Thoracic aorta (tissue), 2 donors: ENCODE measurements around the gene RIBC2. TPM values are rescaled to one million over a fixed set of nuclear protein-coding genes. Genes with fewer than 3 reads are reported as not detected.

Source experiments
- ATAC-seq: fragments of 150-250 bp; one replicate; pipeline ENCODE4 v1.8.0; 2017; ENCODE audit warnings: low read depth; ENCODE audit not compliant: insufficient number of reproducible peaks, low FRiP score
- DNase-seq: peaks from one replicate; pipeline ENCODE4 v3.0.0-alpha.2; 2020; ENCODE audit warnings: low spot score
- H3K27ac ChIP-seq, 2 donors: fragments of 200-600 bp; sonication (generic); 1 replicate in 1 of 2; 2 replicates in 1 of 2; pipeline ENCODE4 v1.5.1; 2016; ENCODE audit warnings: mild to moderate bottlenecking in 2 of 2, moderate library complexity in 2 of 2
- H3K27me3 ChIP-seq: fragments of 200-600 bp; sonication (generic); replicated peaks from 2 replicates; pipeline ENCODE4 v1.6.0; 2016; ENCODE audit warnings: mild to moderate bottlenecking; ENCODE audit not compliant: insufficient read depth
- H3K36me3 ChIP-seq: fragments of 200-600 bp; sonication (generic); one replicate; pipeline ENCODE4 v1.5.1; 2016
- H3K4me1 ChIP-seq, 2 donors: fragments of 200-600 bp; sonication (generic); 1 replicate in 1 of 2; 2 replicates in 1 of 2; pipeline versions ENCODE4 v1.5.1 to v1.6.0; 2016; ENCODE audit warnings: low read depth in 2 of 2, mild to moderate bottlenecking in 1 of 2; ENCODE audit not compliant: control insufficient read depth in 1 of 2
- H3K4me3 ChIP-seq: fragments of 200-600 bp; sonication (generic); 2 replicates; pipeline ENCODE4 v1.5.1; 2016; ENCODE audit warnings: mild to moderate bottlenecking
- H3K9me3 ChIP-seq: fragments of 200-600 bp; sonication (generic); 2 replicates; pipeline ENCODE4 v1.5.1; 2016
- total RNA-seq, 2 donors: library from RNA; depleted of rRNA; stranded (reverse); fragments of >200 nt; gene quantifications; one replicate each; pipeline versions ENCODE4 v1.1.0 to v1.2.3, GENCODE V29; 2016
- TF ChIP-seq, protein P1 (sequence below): fragments of 200-600 bp; sonication (generic); IDR thresholded peaks from one replicate; pipeline ENCODE4 v1.5.1; 2019; ENCODE audit warnings: antibody characterized with exemption

RIBC2 gene
- total RNA-seq, 2 donors from 2014 or later: 5.1 TPM; not detected in 1

DNA sequence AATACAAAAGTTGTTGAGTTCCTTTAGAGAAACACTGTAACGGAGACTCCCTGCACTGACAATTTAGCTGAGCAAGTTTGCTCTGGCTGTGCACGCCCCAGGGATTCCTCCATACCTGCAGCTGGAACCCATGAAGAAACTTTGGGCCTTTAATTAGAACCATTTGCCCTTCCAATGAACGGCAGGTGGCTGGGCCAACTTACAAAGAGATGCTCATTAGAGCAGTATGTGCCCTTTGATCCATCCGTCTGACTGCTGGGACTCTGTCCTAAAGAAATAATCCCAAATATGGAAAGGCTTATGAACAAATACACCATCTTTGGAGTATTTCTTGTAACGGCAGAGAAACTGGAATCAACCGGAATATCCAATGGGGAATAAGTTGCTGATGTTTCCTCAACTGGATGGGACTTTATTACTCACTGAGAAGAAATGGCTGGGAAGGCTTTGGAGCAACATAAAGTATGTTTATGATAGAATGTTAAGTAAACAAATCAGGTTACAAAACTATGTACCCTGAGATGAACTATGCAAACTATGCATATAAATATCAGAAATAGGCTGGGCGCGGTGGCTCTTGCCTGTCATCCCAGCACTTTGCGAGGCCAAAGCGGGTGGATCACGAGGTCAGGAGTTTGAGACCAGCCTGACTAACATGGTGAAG is 64.7 kb downstream of the RIBC2 start:
- Histone ChIP-seq H3K27me3 (no peaks in the 10 kb centered on the region), H3K36me3 (no peaks in the 10 kb centered on the region), H3K4me3 (no peak overlapping the region), H3K9me3 (no peaks in the 10 kb centered on the region), H3K4me1 (peaks cover 9 to 46% of the 10 kb centered on the region in 2 donors), H3K27ac (peak overlapping the region; percentile 47 to 73)
- ATAC-seq (peak; percentile 86), DNase-seq (no peak)
- TF ChIP-seq, protein P1, sequence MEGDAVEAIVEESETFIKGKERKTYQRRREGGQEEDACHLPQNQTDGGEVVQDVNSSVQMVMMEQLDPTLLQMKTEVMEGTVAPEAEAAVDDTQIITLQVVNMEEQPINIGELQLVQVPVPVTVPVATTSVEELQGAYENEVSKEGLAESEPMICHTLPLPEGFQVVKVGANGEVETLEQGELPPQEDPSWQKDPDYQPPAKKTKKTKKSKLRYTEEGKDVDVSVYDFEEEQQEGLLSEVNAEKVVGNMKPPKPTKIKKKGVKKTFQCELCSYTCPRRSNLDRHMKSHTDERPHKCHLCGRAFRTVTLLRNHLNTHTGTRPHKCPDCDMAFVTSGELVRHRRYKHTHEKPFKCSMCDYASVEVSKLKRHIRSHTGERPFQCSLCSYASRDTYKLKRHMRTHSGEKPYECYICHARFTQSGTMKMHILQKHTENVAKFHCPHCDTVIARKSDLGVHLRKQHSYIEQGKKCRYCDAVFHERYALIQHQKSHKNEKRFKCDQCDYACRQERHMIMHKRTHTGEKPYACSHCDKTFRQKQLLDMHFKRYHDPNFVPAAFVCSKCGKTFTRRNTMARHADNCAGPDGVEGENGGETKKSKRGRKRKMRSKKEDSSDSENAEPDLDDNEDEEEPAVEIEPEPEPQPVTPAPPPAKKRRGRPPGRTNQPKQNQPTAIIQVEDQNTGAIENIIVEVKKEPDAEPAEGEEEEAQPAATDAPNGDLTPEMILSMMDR: no peak

DNA sequence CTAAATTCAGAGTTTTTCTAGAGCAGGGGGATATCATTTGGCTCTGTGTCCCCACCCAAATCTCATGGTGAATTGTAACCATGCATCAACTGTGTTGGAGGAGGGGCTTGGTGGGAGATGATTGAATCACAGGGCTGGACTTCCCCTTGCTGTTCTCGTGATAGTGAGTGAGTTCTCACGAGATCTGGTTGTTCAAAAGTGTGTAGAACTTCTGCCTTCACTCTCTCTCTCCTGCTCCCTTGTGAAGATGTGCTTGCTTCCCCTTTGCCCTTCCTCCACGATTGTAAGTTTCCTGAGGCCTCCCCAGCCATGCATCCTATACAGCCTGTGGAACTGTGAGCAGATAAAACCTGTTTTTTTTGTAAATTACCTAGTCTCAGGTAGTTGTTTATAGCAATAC is 67.2 kb downstream of the RIBC2 start:
- TF ChIP-seq, protein P1: no peak
- no peaks in the 10 kb centered on the region for H3K36me3 ChIP-seq
- H3K4me1 ChIP-seq: peaks cover 9 to 46% of the 10 kb centered on the region in 2 donors
- ATAC-seq (no peak), DNase-seq (no peak)
- H3K27me3 ChIP-seq: no peaks in the 10 kb centered on the region
- H3K27ac ChIP-seq: no peak overlapping the region
- no peak overlapping the region for H3K4me3 ChIP-seq
- no peaks in the 10 kb centered on the region for H3K9me3 ChIP-seq

DNA sequence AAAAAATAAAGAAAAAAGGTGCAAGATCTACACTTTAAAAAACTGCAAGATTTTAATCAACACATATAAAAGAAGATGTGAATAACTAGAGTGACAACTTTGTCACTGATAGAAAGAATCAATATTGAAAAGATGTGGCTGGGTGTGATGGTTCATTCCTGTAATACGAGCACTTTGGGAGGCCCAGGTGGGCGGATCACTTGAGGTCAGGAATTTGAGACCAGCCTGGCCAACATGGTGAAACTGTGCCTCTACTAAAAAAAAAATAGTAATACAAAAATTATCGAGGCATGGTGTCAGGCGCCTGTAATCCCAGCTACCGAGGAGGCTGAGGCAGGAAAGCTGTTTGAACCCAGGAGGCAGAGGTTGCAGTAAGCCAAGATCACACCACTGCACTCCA is 68.2 kb downstream of the RIBC2 start:
- Histone ChIP-seq H3K27ac (no peak overlapping the region), H3K4me1 (peaks cover 9 to 41% of the 10 kb centered on the region in 2 donors), H3K9me3 (no peaks in the 10 kb centered on the region), H3K36me3 (no peaks in the 10 kb centered on the region), H3K4me3 (no peak overlapping the region), H3K27me3 (no peaks in the 10 kb centered on the region)
- DNase-seq: no peak
- TF ChIP-seq, protein P1: no peak
- ATAC-seq: no peak

Other genes with a start within 250 kb of the RIBC2 start
- 10 to 100 TPM; 27.8 to 31.6 TPM for gene NUP50, start 249.8 kb upstream of the RIBC2 start, total RNA-seq
- 10 to 100 TPM; 76.9 to 99.1 TPM for gene KIAA0930, start 172.8 kb upstream of the RIBC2 start, total RNA-seq
- gene UPK3A, start 128.7 kb upstream of the RIBC2 start, total RNA-seq: not detected
- 100 to 1,000 TPM in 1 of 2 donors, 10 to 100 TPM in 1; 54.4 to 244 TPM for gene FAM118A, start 103.8 kb upstream of the RIBC2 start, total RNA-seq
- gene SMC1B, start 94 bp upstream of the RIBC2 start, total RNA-seq: not detected
- gene FBLN1, start 89.2 kb downstream of the RIBC2 start, total RNA-seq: 100 to 1,000 TPM; 587 to 972 TPM